ENCODE results near the gene LY6G6D. TPM values are rescaled to one million over a fixed set of nuclear protein-coding genes. Genes with fewer than 3 reads are reported as not detected.

Gene LY6G6D
- total RNA-seq, 1 donor from 2014 or later, result not detected

DNA sequence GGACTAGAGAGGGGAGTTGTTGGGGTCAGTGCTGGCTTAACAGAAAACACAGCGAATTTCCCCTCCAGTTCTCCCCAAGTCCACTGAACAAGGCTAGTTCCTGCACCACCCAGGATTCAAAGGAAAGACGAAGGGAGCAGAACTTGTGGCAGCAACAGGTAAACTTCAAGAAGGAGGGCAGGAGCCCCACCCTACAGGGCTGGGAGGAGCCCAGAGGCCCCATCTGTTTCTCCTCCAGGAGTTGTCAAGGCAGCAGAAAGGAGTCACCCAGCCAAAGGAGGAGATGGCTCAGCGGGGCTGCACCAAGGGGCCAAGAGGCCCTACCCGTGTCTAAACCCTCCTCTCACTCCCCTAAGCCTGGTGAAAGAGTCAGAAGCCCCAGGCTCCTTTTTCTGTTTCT is 49.0 kb downstream of the LY6G6D start:
- no peak for DNase-seq (ENCODE audit: low read depth)

DNA sequence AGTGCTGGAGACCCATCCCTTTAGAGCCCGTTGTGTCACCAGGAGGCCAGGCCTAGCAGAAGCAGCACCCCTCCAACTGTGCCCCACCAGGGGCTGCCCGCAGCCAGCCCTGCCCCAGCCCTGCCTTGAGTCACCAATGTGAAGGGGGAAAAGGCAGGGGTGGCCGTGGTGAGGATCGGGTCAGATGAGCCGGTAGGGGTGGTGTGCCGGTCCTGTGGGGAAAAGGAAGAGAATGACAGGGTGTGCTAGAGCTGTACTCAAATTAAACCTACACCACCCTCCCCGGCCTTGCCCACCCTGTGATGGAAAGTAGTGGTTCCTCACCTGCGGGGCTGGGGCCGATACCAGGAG is 50.4 kb downstream of the LY6G6D start:
- no peak for DNase-seq (ENCODE audit: low read depth)

DNA sequence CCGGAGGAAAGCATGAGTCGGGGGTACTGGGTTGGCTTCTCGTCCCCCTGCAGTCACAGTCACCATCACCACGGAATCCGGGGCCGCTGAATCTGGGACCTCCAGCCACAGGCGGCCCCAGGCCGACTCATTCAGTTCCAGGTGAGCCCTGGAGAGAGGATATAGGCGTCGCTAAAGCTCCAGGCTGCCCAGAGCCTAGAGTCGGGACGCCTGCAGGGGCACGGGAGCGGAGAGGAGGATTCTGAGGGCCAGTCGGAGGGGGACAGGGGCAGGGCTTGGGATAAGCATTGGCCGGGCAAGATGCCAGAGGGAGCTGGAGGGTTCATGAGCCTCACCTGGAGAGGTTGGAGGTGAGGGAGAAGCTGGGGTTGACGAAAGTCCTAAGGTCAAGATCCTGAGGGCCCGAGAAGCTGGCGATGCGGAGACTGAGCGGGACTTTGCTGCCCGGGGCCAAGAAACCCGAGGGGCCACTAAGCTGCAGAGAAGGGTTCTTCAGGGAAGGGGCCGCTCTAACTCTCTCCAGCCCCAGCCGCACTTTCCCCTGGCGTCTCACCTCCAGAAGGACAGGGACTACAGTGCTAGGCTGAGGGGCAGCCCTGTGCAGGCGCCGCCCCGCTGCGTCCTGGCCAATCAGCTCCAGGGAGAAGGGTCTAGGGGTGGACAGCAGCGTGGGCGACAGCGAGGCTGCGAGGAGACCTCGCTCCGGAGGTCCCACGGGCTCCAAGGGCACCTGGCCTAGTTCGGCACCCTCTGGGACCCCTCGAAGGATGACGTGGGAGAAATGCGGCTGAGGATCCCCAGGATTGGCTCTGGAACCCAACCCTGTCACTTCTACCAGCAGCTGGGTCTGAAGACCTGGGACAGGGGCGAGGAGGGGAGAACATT is 51.0 kb downstream of the LY6G6D start:
- no peak for DNase-seq (ENCODE audit: low read depth)

DNA sequence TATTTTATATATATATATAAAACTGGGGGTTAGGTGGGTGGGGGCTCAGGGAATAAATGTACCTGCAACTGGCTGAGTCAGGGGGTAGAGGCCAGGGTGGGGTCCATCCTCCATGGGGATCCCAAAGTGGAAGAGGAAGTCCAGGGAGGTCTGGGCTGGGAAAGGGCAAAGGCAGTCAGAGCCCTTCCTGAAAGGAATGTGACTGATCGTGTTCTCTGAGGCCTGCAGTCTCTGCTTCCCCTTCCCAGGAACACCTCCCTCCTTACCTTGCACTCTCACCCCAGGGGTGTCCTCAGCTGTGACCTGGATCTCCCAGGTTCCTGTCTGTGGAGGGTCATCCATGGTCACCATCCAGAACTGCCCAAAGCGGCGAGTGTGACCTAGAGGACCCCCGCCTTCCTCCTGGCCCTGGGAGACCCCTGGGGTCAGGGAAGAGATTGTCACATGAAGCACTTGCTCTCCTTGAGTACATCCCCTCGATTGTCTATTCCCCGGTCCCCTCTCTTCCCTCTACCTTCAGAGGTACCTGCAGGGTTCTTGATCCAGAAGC is 52.0 kb downstream of the LY6G6D start:
- DNase-seq (ENCODE audit: low read depth), result no peak

Other genes starting within 250 kb of the LY6G6D start
- 5.3 and 17.5 TPM in 2 replicates for gene MICB, start 217.2 kb upstream of the LY6G6D start, total RNA-seq
- gene MCCD1, start 186.4 kb upstream of the LY6G6D start, total RNA-seq, result 0.15 TPM in 1 of 2 replicates, not detected in the other
- gene DDX39B, start 173.3 kb upstream of the LY6G6D start, total RNA-seq, result 234 and 346 TPM in 2 replicates
- 1.0 TPM in 1 of 2 replicates, not detected in the other for gene ATP6V1G2, start 168.7 kb upstream of the LY6G6D start, total RNA-seq
- 17.6 and 30.0 TPM in 2 replicates for gene NFKBIL1, start 167.7 kb upstream of the LY6G6D start, total RNA-seq
- gene LTA, start 143.1 kb upstream of the LY6G6D start, total RNA-seq, result not detected in 2 replicates
- 2.4 and 7.8 TPM in 2 replicates for gene TNF, start 139.8 kb upstream of the LY6G6D start, total RNA-seq
- gene LTB, start 132.9 kb upstream of the LY6G6D start, total RNA-seq, result 7.0 and 35.1 TPM in 2 replicates
- not detected in 2 replicates for gene LST1, start 129.1 kb upstream of the LY6G6D start, total RNA-seq
- gene NCR3, start 122.3 kb upstream of the LY6G6D start, total RNA-seq, result not detected in 2 replicates
- gene AIF1, start 100.1 kb upstream of the LY6G6D start, total RNA-seq, result not detected in 2 replicates
- 13.9 and 90.6 TPM in 2 replicates for gene PRRC2A, start 94.6 kb upstream of the LY6G6D start, total RNA-seq
- gene BAG6, start 62.7 kb upstream of the LY6G6D start, total RNA-seq, result 130 and 241 TPM in 2 replicates
- 0.69 and 0.80 TPM in 2 replicates for gene APOM, start 59.5 kb upstream of the LY6G6D start, total RNA-seq
- gene C6orf47, start 54.6 kb upstream of the LY6G6D start, total RNA-seq, result 28.6 and 32.0 TPM in 2 replicates
- 9.1 and 16.0 TPM in 2 replicates for gene GPANK1, start 50.4 kb upstream of the LY6G6D start, total RNA-seq
- gene CSNK2B, start 49.3 kb upstream of the LY6G6D start, total RNA-seq, result 116 and 121 TPM in 2 replicates
- gene LY6G5B, start 45.4 kb upstream of the LY6G6D start, total RNA-seq, result 2.6 TPM in 1 of 2 replicates, not detected in the other
- 0.40 TPM in 1 of 2 replicates, not detected in the other for gene LY6G5C, start 34.3 kb upstream of the LY6G6D start, total RNA-seq
- gene ABHD16A, start 12.0 kb upstream of the LY6G6D start, total RNA-seq, result 54.7 and 56.6 TPM in 2 replicates
- not detected in 2 replicates for gene LY6G6F, start 8.5 kb upstream of the LY6G6D start, total RNA-seq
- gene LY6G6C, start 6.4 kb downstream of the LY6G6D start, total RNA-seq, result not detected in 2 replicates
- not detected in 2 replicates for gene MPIG6B, start 8.0 kb downstream of the LY6G6D start, total RNA-seq
- gene DDAH2, start 14.0 kb downstream of the LY6G6D start, total RNA-seq, result 101 and 121 TPM in 2 replicates
- 345 and 2,008 TPM in 2 replicates for gene CLIC1, start 21.2 kb downstream of the LY6G6D start, total RNA-seq
- 4.4 and 6.6 TPM in 2 replicates for gene MSH5, start 24.7 kb downstream of the LY6G6D start, total RNA-seq
- gene SAPCD1, start 47.3 kb downstream of the LY6G6D start, total RNA-seq, result 0.50 and 0.69 TPM in 2 replicates
- gene VWA7, start 62.0 kb downstream of the LY6G6D start, total RNA-seq, result 2.6 and 8.5 TPM in 2 replicates
- 67.4 and 103 TPM in 2 replicates for gene VARS1, start 80.4 kb downstream of the LY6G6D start, total RNA-seq
- gene LSM2, start 91.6 kb downstream of the LY6G6D start, total RNA-seq, result 16.6 and 46.9 TPM in 2 replicates
- gene HSPA1L, start 99.9 kb downstream of the LY6G6D start, total RNA-seq, result 0.87 and 2.0 TPM in 2 replicates
- 178 and 296 TPM in 2 replicates for gene HSPA1A, start 100.2 kb downstream of the LY6G6D start, total RNA-seq
- 197 and 264 TPM in 2 replicates for gene HSPA1B, start 112.4 kb downstream of the LY6G6D start, total RNA-seq
- gene NEU1, start 147.5 kb downstream of the LY6G6D start, total RNA-seq, result 104 and 112 TPM in 2 replicates
- gene SLC44A4, start 163.6 kb downstream of the LY6G6D start, total RNA-seq, result 1.1 and 26.6 TPM in 2 replicates
- 37.7 and 72.3 TPM in 2 replicates for gene EHMT2, start 182.3 kb downstream of the LY6G6D start, total RNA-seq
- 0.69 and 5.9 TPM in 2 replicates for gene ZBTB12, start 186.7 kb downstream of the LY6G6D start, total RNA-seq
- 1.7 TPM in 1 of 2 replicates, not detected in the other for gene C2, start 212.4 kb downstream of the LY6G6D start, total RNA-seq
- 24.3 and 32.7 TPM in 2 replicates for gene CFB, start 230.7 kb downstream of the LY6G6D start, total RNA-seq
- 92.3 and 146 TPM in 2 replicates for gene NELFE, start 243.6 kb downstream of the LY6G6D start, total RNA-seq
- gene SKIC2, start 243.8 kb downstream of the LY6G6D start, total RNA-seq, result 46.5 and 47.3 TPM in 2 replicates

Data from renal cortical epithelial cell (primary cell).